GM23338 (cell line): Measurements from ENCODE around the gene LLGL1. TPM values are rescaled to one million over a fixed set of nuclear protein-coding genes. Genes with fewer than 3 reads are reported as not detected.

Experiments
- ATAC-seq: fragments of 200-7000 bp; cut with Tn5 transposase; 3 replicates; pipeline ENCODE4 v1.9.1; 2020
- DNase-seq: peaks from one replicate; pipeline ENCODE4 v3.0.0-alpha.2; 2015; ENCODE audit warnings: low spot score
- H2AFZ ChIP-seq: fragments of 200-600 bp; sonication (generic); 2 replicates; pipeline ENCODE4 v1.8.0; 2016; ENCODE audit warnings: antibody characterized with exemption, mild to moderate bottlenecking, moderate library complexity
- H3F3A ChIP-seq: fragments of 200-600 bp; sonication (generic); replicated peaks from 2 replicates; pipeline ENCODE4 v1.8.0; 2017; ENCODE audit warnings: antibody characterized with exemption, mixed run types, low read depth
- H3K27ac ChIP-seq: fragments of 200-600 bp; sonication (generic); 2 replicates; pipeline ENCODE4 v1.6.1; 2016; ENCODE audit warnings: low read depth
- H3K27me3 ChIP-seq: fragments of 200-600 bp; sonication (generic); 2 replicates; pipeline ENCODE4 v1.8.0; 2016; ENCODE audit warnings: mild to moderate bottlenecking, mixed run types, moderate library complexity; ENCODE audit not compliant: insufficient read depth
- H3K36me3 ChIP-seq: fragments of 200-600 bp; sonication (generic); 2 replicates; pipeline ENCODE4 v1.8.0; 2016; ENCODE audit warnings: mild to moderate bottlenecking; ENCODE audit not compliant: insufficient read depth
- H3K4me1 ChIP-seq: fragments of 200-600 bp; sonication (generic); 2 replicates; pipeline ENCODE4 v1.8.0; 2016; ENCODE audit warnings: mild to moderate bottlenecking, moderate library complexity; ENCODE audit not compliant: insufficient read depth
- H3K4me2 ChIP-seq: fragments of 200-600 bp; sonication (generic); 2 replicates; pipeline ENCODE4 v1.7.1; 2017; ENCODE audit warnings: mixed run types
- H3K4me3 ChIP-seq: fragments of 200-600 bp; sonication (generic); 2 replicates; pipeline ENCODE4 v1.6.1; 2016; ENCODE audit warnings: mixed run types
- H3K79me2 ChIP-seq: fragments of 200-600 bp; sonication (generic); replicated peaks from 2 replicates; pipeline ENCODE4 v1.8.0; 2017; ENCODE audit warnings: mild to moderate bottlenecking; ENCODE audit not compliant: insufficient read depth
- H3K9me2 ChIP-seq: fragments of 200-600 bp; sonication (generic); 2 replicates; pipeline ENCODE4 v1.8.0; 2017; ENCODE audit not compliant: insufficient read depth
- H4K20me1 ChIP-seq: fragments of 200-600 bp; sonication (generic); replicated peaks from 2 replicates; pipeline ENCODE4 v1.8.0; 2017; ENCODE audit warnings: mild to moderate bottlenecking; ENCODE audit not compliant: insufficient read depth
- H3K27ac Mint-ChIP-seq: 2 replicates; pipeline ENCODE4 v1.8.0; 2020; ENCODE audit warnings: inconsistent platforms, mild to moderate bottlenecking, moderate library complexity, mixed read lengths
- H3K27me3 Mint-ChIP-seq: 3 replicates; pipeline ENCODE4 v1.8.0; 2022; ENCODE audit warnings: low read depth, mild to moderate bottlenecking, moderate library complexity, mixed read lengths, inconsistent platforms; ENCODE audit not compliant: insufficient read depth, poor library complexity
- H3K36me3 Mint-ChIP-seq: 3 replicates; pipeline ENCODE4 v1.8.0; 2021; ENCODE audit warnings: low read depth, mild to moderate bottlenecking, inconsistent platforms, moderate library complexity, mixed read lengths
- H3K4me1 Mint-ChIP-seq: 3 replicates; pipeline ENCODE4 v1.8.0; 2020; ENCODE audit warnings: mild to moderate bottlenecking, inconsistent platforms, mixed read lengths
- H3K4me3 Mint-ChIP-seq: 3 replicates; pipeline ENCODE4 v1.8.0; 2021; ENCODE audit warnings: moderate library complexity, mild to moderate bottlenecking, inconsistent platforms, mixed read lengths
- H3K9me3 Mint-ChIP-seq: 3 replicates; pipeline ENCODE4 v1.8.0; 2020; ENCODE audit warnings: moderate library complexity, mild to moderate bottlenecking, inconsistent platforms, mixed read lengths
- EZH2 ChIP-seq: fragments of 200-600 bp; sonication (generic); IDR thresholded peaks from one replicate; pipeline ENCODE4 v1.8.0; 2017; ENCODE audit warnings: antibody characterized with exemption, mild to moderate bottlenecking, low read depth; ENCODE audit not compliant: unreplicated experiment
- EZH2phosphoT487 ChIP-seq: fragments of 200-600 bp; sonication (generic); IDR thresholded peaks from one replicate; pipeline ENCODE4 v1.8.1; 2018; ENCODE audit warnings: antibody characterized with exemption; ENCODE audit not compliant: unreplicated experiment
- NANOG ChIP-seq: IDR thresholded peaks from 2 replicates; pipeline ENCODE4 v1.6.1; 2016; ENCODE audit warnings: antibody characterized with exemption, borderline replicate concordance
- STAT1 ChIP-seq: IDR thresholded peaks from one replicate; pipeline ENCODE4 v1.6.1; 2016; ENCODE audit warnings: antibody characterized with exemption; ENCODE audit not compliant: unreplicated experiment
- polyA plus RNA-seq: library from polyadenylated mRNA; unstranded; fragments of >200 nt; fragmentation: Nextera tagmentation; extraction: Ambion mirVana; gene quantifications from 2 replicates; pipeline ENCODE4 v1.2.1, GENCODE V29; 2016
- total RNA-seq: library from RNA; depleted of rRNA; stranded (reverse); fragments of >200 nt; shearing (Covaris generic); gene quantifications from 2 replicates; pipeline ENCODE4 v1.2.3, GENCODE V29; 2014
- TF ChIP-seq, protein P1 (sequence below): IDR thresholded peaks from 2 replicates; pipeline ENCODE4 v1.6.1; 2016; ENCODE audit warnings: antibody characterized with exemption
- TF ChIP-seq, protein P2 (sequence below), 2 experiments: fragments of 200-600 bp in 1 of 2; sonication (generic) in 1 of 2; conservative IDR thresholded peaks; 2 replicates each; pipeline versions ENCODE4 v1.5.1 to v1.6.1; 2016 to 2017; ENCODE audit warnings: antibody characterized with exemption in 2 of 2, low read depth in 2 of 2, mild to moderate bottlenecking in 2 of 2, moderate library complexity in 1 of 2
- TF ChIP-seq, protein P3 (sequence below): fragments of 250-450 bp; sonication (Bioruptor Pico); IDR thresholded peaks from 2 replicates; pipeline ENCODE4 v1.5.0; 2020; ENCODE audit warnings: mild to moderate bottlenecking, moderate library complexity

LLGL1 gene
- total and polyA plus RNA-seq, 2 experiments from 2014 or later = 5.9 to 129 TPM

DNA sequence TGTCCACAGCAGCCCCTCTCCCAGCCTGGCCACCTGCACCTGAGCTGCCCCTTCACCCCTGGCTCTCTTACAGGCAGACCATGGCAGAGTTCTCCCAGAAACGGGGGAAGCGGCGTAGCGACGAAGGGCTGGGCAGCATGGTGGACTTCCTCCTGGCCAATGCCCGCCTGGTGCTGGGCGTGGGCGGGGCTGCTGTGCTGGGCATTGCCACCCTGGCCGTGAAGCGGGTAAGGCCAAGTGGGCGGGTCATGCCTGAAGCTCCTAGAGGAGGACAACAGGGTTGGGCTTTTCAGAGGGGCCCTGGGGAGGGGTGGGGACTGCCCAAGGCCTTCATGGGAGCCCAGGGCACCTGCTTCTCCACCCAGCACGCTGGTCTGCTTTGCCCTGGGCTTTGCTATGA is 37.2 kb downstream of the LLGL1 start (continued):
- TF ChIP-seq, protein P1, sequence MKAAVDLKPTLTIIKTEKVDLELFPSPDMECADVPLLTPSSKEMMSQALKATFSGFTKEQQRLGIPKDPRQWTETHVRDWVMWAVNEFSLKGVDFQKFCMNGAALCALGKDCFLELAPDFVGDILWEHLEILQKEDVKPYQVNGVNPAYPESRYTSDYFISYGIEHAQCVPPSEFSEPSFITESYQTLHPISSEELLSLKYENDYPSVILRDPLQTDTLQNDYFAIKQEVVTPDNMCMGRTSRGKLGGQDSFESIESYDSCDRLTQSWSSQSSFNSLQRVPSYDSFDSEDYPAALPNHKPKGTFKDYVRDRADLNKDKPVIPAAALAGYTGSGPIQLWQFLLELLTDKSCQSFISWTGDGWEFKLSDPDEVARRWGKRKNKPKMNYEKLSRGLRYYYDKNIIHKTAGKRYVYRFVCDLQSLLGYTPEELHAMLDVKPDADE = no peak
- no peak for TF ChIP-seq EZH2

DNA sequence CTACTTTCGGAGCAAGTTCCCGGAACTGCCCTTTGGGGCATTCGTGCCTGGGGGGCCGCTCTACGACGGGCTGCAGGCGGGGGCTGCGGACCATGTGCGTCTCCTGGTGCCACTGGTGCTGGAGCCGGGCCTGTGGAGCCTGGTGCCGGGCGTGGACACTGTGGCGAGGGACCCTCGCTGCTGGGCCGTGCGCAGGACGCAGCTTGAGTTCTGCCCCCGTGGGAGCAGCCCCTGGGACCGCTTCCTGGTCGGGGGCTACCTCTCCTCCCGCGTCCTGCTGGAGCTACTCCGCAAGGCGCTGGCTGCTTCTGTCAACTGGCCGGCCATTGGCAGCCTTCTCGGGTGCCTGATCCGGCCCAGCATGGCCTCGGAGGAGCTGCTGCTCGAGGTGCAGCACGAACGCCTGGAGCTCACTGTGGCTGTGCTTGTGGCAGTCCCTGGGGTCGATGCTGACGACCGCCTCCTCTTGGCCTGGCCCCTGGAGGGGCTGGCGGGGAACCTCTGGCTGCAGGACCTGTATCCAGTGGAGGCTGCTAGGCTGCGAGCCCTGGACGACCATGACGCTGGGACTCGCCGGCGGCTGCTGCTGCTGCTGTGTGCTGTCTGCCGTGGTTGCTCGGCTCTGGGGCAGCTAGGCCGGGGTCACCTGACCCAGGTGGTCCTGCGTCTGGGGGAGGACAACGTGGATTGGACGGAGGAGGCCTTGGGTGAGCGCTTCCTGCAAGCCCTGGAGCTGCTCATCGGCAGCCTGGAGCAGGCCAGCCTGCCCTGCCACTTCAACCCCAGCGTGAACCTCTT is 38.6 kb downstream of the LLGL1 start:
- Histone ChIP-seq H3F3A (peaks cover 17% of the 10 kb centered on the region), H3K4me1 (peaks cover 16% of the 10 kb centered on the region), H4K20me1 (no peaks in the 10 kb centered on the region), H3K4me2 (no peak overlapping the region), H3K79me2 (peaks cover 7% of the 10 kb centered on the region; the same call in 1 of the 2 replicates), H3K4me3 (no peak overlapping the region), H3K36me3 (no peaks in the 10 kb centered on the region; the same call in 1 of the 2 replicates), H2AFZ (no peak overlapping the region), H3K27me3 (no peaks in the 10 kb centered on the region), H3K27ac (no peak overlapping the region), H3K9me2 (no peaks in the 10 kb centered on the region)
- H3K9me3 Mint-ChIP-seq = no peaks in the 10 kb centered on the region
- no peak overlapping the region for H3K27ac Mint-ChIP-seq
- DNase-seq = no peak
- peaks cover 27% of the 10 kb centered on the region for H3K4me1 Mint-ChIP-seq
- H3K27me3 Mint-ChIP-seq = peaks cover 2% of the 10 kb centered on the region
- peaks cover 4% of the 10 kb centered on the region for H3K36me3 Mint-ChIP-seq
- TF ChIP-seq NANOG (no peak), STAT1 (no peak), EZH2phosphoT487 (no peak), EZH2 (no peak)
- TF ChIP-seq, protein P2, sequence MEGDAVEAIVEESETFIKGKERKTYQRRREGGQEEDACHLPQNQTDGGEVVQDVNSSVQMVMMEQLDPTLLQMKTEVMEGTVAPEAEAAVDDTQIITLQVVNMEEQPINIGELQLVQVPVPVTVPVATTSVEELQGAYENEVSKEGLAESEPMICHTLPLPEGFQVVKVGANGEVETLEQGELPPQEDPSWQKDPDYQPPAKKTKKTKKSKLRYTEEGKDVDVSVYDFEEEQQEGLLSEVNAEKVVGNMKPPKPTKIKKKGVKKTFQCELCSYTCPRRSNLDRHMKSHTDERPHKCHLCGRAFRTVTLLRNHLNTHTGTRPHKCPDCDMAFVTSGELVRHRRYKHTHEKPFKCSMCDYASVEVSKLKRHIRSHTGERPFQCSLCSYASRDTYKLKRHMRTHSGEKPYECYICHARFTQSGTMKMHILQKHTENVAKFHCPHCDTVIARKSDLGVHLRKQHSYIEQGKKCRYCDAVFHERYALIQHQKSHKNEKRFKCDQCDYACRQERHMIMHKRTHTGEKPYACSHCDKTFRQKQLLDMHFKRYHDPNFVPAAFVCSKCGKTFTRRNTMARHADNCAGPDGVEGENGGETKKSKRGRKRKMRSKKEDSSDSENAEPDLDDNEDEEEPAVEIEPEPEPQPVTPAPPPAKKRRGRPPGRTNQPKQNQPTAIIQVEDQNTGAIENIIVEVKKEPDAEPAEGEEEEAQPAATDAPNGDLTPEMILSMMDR (conservative IDR thresholded peaks at IDR 0.05; ENCODE audit: low read depth in 2 of 2) = no peak
- TF ChIP-seq, protein P3, sequence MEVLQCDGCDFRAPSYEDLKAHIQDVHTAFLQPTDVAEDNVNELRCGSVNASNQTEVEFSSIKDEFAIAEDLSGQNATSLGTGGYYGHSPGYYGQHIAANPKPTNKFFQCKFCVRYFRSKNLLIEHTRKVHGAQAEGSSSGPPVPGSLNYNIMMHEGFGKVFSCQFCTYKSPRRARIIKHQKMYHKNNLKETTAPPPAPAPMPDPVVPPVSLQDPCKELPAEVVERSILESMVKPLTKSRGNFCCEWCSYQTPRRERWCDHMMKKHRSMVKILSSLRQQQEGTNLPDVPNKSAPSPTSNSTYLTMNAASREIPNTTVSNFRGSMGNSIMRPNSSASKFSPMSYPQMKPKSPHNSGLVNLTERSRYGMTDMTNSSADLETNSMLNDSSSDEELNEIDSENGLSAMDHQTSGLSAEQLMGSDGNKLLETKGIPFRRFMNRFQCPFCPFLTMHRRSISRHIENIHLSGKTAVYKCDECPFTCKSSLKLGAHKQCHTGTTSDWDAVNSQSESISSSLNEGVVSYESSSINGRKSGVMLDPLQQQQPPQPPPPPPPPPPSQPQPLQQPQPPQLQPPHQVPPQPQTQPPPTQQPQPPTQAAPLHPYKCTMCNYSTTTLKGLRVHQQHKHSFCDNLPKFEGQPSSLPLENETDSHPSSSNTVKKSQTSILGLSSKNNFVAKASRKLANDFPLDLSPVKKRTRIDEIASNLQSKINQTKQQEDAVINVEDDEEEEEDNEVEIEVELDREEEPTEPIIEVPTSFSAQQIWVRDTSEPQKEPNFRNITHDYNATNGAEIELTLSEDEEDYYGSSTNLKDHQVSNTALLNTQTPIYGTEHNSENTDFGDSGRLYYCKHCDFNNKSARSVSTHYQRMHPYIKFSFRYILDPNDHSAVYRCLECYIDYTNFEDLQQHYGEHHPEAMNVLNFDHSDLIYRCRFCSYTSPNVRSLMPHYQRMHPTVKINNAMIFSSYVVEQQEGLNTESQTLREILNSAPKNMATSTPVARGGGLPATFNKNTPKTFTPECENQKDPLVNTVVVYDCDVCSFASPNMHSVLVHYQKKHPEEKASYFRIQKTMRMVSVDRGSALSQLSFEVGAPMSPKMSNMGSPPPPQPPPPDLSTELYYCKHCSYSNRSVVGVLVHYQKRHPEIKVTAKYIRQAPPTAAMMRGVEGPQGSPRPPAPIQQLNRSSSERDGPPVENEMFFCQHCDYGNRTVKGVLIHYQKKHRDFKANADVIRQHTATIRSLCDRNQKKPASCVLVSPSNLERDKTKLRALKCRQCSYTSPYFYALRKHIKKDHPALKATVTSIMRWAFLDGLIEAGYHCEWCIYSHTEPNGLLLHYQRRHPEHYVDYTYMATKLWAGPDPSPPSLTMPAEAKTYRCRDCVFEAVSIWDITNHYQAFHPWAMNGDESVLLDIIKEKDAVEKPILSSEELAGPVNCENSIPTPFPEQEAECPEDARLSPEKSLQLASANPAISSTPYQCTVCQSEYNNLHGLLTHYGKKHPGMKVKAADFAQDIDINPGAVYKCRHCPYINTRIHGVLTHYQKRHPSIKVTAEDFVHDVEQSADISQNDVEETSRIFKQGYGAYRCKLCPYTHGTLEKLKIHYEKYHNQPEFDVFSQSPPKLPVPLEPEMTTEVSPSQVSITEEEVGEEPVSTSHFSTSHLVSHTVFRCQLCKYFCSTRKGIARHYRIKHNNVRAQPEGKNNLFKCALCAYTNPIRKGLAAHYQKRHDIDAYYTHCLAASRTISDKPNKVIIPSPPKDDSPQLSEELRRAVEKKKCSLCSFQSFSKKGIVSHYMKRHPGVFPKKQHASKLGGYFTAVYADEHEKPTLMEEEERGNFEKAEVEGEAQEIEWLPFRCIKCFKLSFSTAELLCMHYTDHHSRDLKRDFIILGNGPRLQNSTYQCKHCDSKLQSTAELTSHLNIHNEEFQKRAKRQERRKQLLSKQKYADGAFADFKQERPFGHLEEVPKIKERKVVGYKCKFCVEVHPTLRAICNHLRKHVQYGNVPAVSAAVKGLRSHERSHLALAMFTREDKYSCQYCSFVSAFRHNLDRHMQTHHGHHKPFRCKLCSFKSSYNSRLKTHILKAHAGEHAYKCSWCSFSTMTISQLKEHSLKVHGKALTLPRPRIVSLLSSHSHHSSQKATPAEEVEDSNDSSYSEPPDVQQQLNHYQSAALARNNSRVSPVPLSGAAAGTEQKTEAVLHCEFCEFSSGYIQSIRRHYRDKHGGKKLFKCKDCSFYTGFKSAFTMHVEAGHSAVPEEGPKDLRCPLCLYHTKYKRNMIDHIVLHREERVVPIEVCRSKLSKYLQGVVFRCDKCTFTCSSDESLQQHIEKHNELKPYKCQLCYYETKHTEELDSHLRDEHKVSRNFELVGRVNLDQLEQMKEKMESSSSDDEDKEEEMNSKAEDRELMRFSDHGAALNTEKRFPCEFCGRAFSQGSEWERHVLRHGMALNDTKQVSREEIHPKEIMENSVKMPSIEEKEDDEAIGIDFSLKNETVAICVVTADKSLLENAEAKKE (CRISPR knock-in tag) = no peak
- no peak for ATAC-seq
- H3K4me3 Mint-ChIP-seq = no peak overlapping the region
